Colonic mucosa (tissue), 4 donors: ENCODE data around the gene OSGEP. TPM values are rescaled to one million over a fixed set of nuclear protein-coding genes. Genes with fewer than 3 reads are reported as not detected.

Source experiments
- DNase-seq: peaks from one replicate; pipeline ENCODE4 v3.0.0-alpha.2; 2020
- H3K27ac ChIP-seq: fragments of 200-600 bp; one replicate; pipeline ENCODE4 v1.8.0; 2021
- H3K27me3 ChIP-seq: fragments of 200-600 bp; one replicate; pipeline ENCODE4 v1.8.0; 2021
- H3K36me3 ChIP-seq: fragments of 200-600 bp; one replicate; pipeline ENCODE4 v1.8.0; 2021
- H3K4me1 ChIP-seq: fragments of 200-600 bp; one replicate; pipeline ENCODE4 v1.8.0; 2021; ENCODE audit warnings: mild to moderate bottlenecking
- H3K4me3 ChIP-seq: fragments of 200-600 bp; one replicate; pipeline ENCODE4 v1.8.0; 2021
- H3K9ac ChIP-seq, 2 donors: one replicate each; pipeline ENCODE4 v1.7.0; 2013; ENCODE audit warnings: control low read depth in 2 of 2, low read depth in 2 of 2, low read length in 2 of 2
- H3K9me3 ChIP-seq: fragments of 200-600 bp; one replicate; pipeline ENCODE4 v1.8.0; 2021
- intact Hi-C: fragments of 100-400 bp; cut with DNase I; formaldehyde crosslinking; loops from one replicate; pipeline ENCODE4 v1.14.1; 2022
- total RNA-seq, 2 donors: library from RNA; stranded (reverse); fragmentation: NEBNext Ultra II Directional in 1 of 2; extraction: Animal tissue kit (Norgen Biotek cat#: 25700) in 1 of 2; gene quantifications; one replicate each; pipeline ENCODE4 v1.2.1, GENCODE V29; 2021
- TF ChIP-seq, protein P1 (sequence below): fragments of 200-600 bp; IDR thresholded peaks from one replicate; pipeline ENCODE4 v1.8.0; 2022; ENCODE audit warnings: antibody characterized with exemption, mild to moderate bottlenecking
- donor health status: healthy.
- donor health status: DM: no; HTN: no; CAD: no.
- donor health status: DM: no; HTN: no; CAD: no.

The OSGEP gene
- total RNA-seq, 2 donors from 2014 or later: 26.9 to 42.0 TPM

DNA sequence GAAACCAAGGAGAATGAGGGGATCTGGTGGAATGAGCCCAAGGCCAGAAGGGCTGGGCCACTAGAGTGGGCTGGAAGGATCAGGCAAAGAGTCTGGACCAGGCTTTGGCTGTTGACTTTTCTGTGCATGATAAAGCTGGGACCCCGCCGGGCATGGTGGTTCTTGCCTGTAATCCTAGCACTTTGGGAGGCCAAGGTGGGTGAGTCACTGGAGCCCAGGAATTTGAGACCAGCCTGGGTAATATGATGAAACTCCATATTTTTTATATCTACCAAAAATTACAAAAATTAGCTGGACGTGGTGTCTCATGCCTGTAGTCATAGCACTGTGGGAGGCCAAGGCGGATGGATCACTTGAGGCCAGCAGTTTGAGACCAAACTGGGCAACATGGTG lies 18.3 kb downstream of the OSGEP start:
- no peak overlapping the region for H3K9ac ChIP-seq
- no peaks in the 10 kb centered on the region for H3K9me3 ChIP-seq
- H3K36me3 ChIP-seq: no peaks in the 10 kb centered on the region
- intact Hi-C loops: no loop called here
- TF ChIP-seq, protein P1, sequence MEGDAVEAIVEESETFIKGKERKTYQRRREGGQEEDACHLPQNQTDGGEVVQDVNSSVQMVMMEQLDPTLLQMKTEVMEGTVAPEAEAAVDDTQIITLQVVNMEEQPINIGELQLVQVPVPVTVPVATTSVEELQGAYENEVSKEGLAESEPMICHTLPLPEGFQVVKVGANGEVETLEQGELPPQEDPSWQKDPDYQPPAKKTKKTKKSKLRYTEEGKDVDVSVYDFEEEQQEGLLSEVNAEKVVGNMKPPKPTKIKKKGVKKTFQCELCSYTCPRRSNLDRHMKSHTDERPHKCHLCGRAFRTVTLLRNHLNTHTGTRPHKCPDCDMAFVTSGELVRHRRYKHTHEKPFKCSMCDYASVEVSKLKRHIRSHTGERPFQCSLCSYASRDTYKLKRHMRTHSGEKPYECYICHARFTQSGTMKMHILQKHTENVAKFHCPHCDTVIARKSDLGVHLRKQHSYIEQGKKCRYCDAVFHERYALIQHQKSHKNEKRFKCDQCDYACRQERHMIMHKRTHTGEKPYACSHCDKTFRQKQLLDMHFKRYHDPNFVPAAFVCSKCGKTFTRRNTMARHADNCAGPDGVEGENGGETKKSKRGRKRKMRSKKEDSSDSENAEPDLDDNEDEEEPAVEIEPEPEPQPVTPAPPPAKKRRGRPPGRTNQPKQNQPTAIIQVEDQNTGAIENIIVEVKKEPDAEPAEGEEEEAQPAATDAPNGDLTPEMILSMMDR: no peak
- no peak for DNase-seq
- no peaks in the 10 kb centered on the region for H3K27me3 ChIP-seq
- H3K27ac ChIP-seq: no peak overlapping the region
- no peak overlapping the region for H3K4me3 ChIP-seq
- H3K4me1 ChIP-seq: no peaks in the 10 kb centered on the region

DNA sequence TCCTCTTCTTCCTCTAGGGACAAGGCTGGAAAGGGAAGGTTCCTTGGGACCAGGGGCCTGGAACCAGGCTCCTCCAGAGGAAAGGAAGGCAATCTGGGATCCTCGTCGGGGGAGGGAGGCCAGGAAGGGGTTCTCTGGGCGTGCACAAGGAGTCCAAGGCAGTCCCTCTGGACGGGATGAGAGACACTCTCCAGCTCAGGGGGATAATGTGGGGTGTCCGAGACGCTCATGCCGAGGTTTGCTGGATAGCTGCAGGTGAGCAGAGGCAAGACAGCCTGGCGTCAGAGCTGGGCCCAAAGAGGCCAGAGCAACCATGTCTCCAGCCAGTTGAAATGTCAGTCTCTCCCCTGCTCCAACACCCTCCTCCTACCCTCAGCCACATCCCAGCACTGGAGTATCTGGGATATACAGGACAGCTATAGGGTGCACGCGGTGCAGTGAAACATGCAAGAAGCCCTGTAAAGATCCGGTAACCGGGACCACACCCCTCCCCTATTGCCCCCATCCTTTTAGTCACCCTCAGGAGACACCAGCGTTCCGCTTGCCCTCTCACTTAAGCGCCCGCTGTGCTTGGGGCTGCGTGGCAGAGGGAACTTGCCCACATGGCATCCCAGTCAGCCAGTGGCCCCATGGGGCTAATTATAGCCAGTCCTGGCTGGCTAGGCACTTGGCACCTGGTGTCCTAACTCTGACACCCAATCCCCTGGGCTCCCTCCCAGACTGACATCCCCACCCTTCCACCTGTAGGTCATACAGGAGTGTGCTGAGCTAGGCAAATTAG lies 18.8 kb downstream of the OSGEP start, which contains the start of gene KLHL33:
Gene KLHL33, minus strand, starts transcription at position 585 of the 781 bp plus-strand sequence. Its CDS starts 355 bp downstream, at position 230.
- intact Hi-C loops: no loop called here
- no peaks in the 10 kb centered on the region for H3K4me1 ChIP-seq
- TF ChIP-seq, protein P1: no peak
- H3K27me3 ChIP-seq: no peaks in the 10 kb centered on the region
- peak within 1 kb of the TSS in 1 of 2 donors; percentile 3 for H3K9ac ChIP-seq
- no peak for DNase-seq
- H3K9me3 ChIP-seq: no peaks in the 10 kb centered on the region
- H3K4me3 ChIP-seq: no peak within 1 kb of the TSS
- no peak within 1 kb of the TSS for H3K27ac ChIP-seq
- no peaks in the 10 kb centered on the region for H3K36me3 ChIP-seq

DNA sequence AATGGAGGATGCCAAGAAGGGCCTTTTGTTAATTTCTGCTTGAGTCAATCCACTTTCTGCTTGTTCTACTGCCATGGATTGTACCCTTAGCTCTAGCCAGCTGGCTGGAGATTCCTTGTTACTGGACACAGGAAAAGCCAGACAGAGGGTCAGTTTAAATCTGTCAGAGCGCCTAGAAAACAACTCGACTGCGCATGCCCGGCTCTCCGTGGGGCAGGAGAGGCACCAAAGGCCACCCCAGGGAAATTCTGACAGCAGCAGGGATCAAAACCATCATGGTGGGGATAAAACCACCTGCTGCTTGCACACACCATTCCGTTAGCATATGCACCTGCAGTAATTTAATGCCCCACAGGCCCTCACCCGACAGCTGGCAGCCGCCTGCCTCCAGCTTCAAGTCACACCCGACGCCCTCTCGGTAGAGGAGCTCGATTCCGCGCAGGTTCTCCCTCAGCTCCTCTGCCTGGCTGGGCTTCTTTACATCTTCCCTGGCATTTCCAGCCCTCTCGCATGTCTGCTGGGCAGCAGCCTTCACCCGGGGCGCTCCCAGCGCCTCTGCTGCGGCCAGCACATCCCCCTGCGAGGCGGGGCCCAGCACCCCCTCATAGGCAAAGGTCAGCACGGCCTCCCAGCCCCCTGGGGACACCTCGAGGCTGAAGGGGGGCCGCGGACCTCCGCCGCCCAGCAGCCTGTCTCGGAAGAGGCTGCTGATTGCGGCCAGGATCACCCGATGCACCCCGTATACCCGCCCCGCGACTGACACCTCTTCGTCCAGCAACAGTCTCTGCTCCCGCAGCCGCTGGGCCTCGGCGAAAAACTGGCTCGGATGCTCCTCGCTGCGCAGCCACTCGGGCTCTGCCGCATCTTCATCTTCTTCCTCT lies 19.7 kb downstream of the OSGEP start:
- Histone ChIP-seq H3K9me3 (no peaks in the 10 kb centered on the region), H3K27me3 (no peaks in the 10 kb centered on the region), H3K4me1 (peaks cover 5% of the 10 kb centered on the region), H3K9ac (peak overlapping the region in 1 of 2 donors; percentile 3), H3K36me3 (no peaks in the 10 kb centered on the region), H3K27ac (no peak overlapping the region), H3K4me3 (no peak overlapping the region)
- intact Hi-C loops: no loop called here
- no peak for DNase-seq
- TF ChIP-seq, protein P1: no peak

DNA sequence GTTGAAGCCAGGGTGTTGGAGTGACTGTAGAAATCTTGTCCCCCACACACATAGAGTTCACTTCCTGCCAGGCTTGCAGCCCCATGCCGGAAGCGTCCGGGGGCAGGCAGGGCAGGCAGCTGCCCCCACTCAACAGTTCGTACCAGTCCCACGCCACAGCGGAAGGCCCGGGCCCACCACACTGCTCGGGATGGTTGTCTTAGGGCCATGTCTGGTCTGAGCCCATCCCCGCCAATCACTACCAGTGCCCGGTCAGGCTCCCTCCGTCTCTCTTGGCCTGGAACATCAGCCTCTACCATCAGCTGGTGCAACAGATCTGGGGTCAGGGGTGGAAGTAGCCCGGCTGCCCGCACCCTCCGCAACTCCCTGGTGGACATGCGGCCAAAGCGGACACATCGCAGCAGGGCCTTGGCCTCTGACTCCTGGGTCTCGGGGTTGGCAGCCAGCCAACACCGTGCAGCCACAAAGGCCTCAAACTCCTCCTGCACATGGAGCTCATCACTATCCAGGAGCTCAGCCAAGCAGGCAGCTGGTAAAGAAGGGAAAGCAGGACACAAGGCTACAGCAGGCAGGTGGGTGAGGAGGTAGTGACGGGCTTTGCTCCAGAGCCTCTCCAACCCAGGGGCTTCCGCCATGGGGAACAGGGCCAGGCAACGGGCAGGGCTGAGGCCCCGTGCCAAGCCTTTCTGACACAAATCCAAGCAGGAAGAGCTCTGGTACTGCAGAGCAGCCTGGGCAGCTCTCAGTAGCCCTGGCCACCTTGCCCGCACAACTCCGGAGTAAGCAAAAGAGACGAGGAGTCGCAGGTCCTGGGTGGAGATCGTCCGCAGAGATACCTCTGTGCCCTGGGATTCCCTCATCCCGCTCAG lies 24.6 kb downstream of the OSGEP start:
- H3K4me1 ChIP-seq: peaks cover 5% of the 10 kb centered on the region
- no peak overlapping the region for H3K9ac ChIP-seq
- DNase-seq: peak; percentile 58
- H3K4me3 ChIP-seq: no peak overlapping the region
- H3K9me3 ChIP-seq: no peaks in the 10 kb centered on the region
- H3K27me3 ChIP-seq: no peaks in the 10 kb centered on the region
- no peak overlapping the region for H3K27ac ChIP-seq
- TF ChIP-seq, protein P1: no peak
- H3K36me3 ChIP-seq: no peaks in the 10 kb centered on the region
- intact Hi-C loops: no loop called here

DNA sequence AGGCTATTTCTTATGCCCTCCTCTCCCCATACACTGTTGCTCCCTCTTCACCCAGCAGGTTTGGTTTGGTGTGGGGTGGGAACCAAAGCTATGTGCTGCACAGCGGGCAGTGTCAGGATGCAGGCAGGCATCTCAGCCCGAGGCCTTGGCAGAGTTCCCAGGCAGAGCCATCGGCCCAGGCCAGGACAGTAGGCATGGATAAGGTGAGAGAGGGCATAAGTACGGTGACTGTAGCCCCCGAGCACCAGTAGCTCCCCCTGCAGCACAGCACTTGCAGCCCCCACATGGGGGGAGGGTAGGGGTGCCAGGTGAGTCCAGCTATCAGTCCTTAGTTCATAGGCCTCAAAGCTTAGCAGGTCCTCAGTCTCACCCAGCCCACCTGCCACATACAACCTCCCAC lies 25.8 kb downstream of the OSGEP start:
- intact Hi-C loops: no loop called here
- Histone ChIP-seq H3K4me1 (peaks cover 5% of the 10 kb centered on the region), H3K4me3 (no peak overlapping the region), H3K9me3 (no peaks in the 10 kb centered on the region), H3K9ac (no peak overlapping the region), H3K27me3 (no peaks in the 10 kb centered on the region), H3K27ac (no peak overlapping the region), H3K36me3 (no peaks in the 10 kb centered on the region)
- TF ChIP-seq, protein P1: no peak
- no peak for DNase-seq
